NCI-H1105 treated with DMSO at 0.1 percent for 48 hours (cell line): ENCODE measurements around the gene KCNQ1.

Source experiments
- DNase-seq: peaks from one replicate; lab custom pipeline; 2025; lab: John Stamatoyannopoulos, UW

The KCNQ1 gene

GRCh38 chr11:2780850-2781407 is 336.1 kb downstream of the KCNQ1 start:
- DNase-seq, result no peak

DNA sequence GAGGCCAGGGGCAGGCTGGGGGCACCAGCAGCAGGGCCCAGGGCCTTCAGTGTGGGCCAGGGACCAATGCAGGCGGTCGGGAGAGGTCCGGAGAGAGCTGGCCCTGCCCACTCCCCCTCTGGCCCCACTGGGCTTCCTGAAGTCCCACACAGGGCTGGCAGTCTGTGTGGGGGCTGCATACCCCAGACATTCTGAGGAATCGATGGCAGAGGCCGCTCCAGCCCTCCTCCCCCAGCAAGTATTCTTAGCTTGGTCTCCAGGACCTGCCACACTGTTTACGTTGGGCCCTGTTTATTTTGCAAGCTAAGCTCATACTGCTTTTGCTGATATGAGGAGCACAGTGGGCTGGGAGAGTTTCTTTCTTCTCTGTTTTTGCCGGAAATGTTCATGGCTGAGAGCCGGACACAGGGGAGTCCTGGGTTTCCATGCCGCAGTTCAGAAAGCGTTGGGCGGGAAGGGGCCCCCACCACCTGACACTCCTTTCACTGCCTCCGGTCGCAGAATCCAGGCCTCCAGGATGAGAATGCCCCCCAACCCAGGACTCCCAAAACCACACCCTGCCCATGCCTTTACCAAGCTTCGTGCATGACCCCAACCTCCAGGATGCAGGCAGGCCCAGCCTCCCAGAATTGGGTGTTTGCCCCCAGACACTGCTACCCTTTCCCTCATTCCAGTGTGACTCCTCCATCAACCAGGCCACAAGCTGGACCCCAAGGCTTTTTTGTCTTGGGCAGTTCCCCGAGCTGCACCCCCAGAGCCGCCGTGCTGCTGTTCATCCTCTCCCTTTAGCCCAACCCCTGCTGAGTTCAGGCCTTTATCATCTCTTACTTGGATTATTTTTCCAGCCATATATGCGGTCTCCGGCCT is 336.8 kb downstream of the KCNQ1 start:
- DNase-seq, result no peak

- DNase-seq, result no peak
Measured at GRCh38 chr11:2782769-2783168, 338.0 kb downstream of the KCNQ1 start.

DNA sequence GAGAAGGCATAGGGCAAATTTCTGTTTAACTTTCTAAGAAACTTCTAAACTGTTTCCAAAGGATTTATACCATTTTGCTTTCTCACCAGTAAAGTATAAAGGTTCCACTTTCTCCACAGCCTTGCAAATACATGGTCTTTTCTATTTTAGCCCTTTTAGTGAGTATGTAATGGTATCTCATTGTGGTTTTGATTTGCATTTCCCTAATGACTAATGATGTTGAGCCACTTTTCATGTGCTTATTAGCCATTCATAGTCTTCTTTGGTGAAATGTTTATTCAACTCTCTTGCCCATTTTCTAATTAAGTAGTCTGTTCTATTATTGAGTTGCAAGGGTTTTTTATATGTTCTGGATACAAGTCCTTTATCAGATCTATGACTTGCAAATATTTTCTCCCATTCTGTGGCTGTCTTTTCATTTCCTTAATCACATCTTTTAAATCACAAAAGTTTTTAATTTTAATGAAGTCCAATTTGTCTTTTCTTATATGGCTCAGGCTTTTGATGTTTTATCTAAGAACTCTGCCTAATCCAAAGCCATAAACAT is 338.8 kb downstream of the KCNQ1 start:
- DNase-seq, result no peak

DNA sequence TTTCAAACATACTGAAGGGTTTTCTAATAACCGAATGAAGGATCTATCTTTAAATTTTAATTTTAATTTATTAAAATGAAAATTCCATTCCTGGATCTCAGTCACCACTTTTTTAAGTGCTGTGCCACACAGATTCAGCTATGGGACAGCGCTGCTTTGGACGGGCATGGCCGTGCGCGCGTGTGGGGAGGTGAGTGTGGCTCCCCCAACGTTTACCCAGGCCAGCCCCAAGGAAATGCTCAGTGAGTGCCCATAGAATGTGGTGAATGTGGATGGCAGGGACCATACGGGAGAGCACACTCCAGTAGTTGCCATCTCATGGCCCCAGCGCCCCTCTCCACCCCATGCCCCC is 343.0 kb downstream of the KCNQ1 start:
- no peak for DNase-seq

DNA sequence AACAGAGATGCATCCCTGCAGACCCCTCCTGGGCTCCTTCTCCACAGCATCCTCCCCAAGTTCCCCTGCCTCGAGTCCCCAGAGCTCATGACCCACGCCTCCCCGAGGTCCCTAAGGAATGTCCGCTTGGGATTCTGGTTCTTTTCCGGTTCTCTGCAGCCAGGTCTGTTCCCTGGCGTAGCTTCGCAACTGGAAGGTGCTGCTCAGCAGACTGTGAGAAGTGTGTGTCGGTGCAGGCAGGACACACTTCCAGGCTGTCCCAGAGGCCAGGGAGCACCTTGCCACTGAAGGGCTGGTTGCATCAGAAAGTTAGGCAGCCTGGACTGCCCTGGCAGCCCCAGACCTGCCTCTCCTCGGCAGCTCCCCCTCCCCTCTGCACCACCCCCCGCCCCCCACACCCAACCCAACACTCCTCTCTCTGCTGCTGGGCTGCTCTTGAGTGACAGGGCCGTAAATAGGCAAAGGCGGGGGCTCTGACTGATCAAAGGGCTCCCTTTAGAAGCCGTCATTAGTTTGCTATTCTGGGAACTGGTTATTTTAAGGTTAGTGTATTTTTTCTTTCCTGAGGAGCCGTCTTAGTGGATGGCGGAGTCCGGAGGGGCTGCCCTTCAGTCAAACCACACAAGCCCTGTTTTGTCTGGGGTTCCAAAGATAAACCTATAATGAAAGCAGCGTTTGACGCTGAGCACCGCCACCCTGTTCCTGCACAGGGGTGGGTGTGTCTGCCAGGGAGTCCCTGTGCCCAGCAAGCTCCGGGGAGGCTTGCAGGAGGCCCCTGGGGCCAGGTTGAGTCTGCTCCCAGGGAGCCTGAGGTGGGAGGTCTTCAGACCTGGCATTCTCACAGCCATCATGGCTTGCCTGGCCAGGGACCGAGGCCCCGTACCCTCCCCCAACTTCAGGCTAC is 343.6 kb downstream of the KCNQ1 start:
- DNase-seq, result no peak

GRCh38 chr11:2789331-2789730 is 344.5 kb downstream of the KCNQ1 start:
- no peak for DNase-seq

- no peak for DNase-seq
Measured at GRCh38 chr11:2789791-2790567, 345.2 kb downstream of the KCNQ1 start.

GRCh38 chr11:2790568-2790921 is 345.7 kb downstream of the KCNQ1 start:
- no peak for DNase-seq

DNA sequence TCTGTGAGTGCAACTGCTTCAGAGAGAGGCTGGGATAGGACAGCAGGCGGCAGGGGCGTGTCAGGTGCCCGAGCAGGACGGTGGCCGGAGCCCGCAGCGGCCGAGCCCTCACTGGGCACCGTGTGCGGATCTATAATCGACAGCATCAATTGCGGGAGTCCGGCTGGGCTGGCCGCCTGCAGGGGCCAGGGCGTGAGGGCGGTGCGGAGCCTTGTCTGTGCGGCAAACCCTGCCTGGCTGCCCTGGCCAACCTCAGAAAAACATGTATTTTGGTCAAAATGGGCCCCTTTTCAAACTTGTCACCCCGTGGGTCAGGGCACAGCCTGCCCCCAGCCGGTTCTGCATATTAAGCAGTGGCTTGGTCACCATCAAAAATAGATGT is 346.3 kb downstream of the KCNQ1 start:
- no peak for DNase-seq

DNA sequence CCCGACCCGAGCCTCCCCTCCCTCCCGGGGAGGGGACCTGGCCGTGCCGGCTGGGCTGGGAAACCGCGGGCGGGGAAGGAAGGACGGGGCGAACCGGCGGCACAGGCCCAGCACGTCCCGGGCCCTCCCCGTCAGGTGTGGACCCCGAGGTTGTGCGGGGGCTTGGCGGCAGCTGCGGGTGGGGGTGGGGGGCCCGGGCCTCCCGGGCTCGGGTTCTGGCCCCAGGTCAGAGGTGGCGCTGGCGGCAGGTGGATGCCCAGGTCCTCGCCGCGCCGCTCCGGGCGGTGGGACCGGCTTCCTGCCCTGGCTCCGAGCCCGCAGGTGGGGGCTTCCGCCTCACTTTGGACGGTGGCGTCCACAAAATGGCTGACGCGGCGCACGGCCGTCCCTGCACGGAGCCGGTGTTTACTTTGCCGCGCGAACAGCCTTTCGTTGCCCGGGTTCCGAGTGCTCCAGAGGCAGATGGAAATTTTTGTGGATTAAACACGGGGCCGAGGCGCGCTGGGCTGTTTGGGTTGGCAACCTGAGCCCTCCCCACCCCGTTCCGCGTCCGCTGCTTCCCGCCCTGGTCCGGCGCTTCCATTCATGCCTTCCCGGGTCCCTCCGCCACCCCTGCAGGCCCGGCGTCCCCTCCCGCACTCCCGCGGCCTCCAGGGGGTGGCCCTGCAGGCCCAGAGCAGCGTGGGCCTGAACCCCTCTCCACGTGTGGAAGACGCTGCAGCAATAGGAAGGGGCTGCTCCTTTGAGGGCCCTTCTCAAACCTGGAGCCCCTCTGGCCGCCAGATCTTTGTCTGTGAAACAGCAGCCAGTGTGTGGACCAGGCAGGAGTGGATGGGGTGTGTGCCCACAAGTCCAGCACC is 346.9 kb downstream of the KCNQ1 start:
- no peak for DNase-seq

DNA sequence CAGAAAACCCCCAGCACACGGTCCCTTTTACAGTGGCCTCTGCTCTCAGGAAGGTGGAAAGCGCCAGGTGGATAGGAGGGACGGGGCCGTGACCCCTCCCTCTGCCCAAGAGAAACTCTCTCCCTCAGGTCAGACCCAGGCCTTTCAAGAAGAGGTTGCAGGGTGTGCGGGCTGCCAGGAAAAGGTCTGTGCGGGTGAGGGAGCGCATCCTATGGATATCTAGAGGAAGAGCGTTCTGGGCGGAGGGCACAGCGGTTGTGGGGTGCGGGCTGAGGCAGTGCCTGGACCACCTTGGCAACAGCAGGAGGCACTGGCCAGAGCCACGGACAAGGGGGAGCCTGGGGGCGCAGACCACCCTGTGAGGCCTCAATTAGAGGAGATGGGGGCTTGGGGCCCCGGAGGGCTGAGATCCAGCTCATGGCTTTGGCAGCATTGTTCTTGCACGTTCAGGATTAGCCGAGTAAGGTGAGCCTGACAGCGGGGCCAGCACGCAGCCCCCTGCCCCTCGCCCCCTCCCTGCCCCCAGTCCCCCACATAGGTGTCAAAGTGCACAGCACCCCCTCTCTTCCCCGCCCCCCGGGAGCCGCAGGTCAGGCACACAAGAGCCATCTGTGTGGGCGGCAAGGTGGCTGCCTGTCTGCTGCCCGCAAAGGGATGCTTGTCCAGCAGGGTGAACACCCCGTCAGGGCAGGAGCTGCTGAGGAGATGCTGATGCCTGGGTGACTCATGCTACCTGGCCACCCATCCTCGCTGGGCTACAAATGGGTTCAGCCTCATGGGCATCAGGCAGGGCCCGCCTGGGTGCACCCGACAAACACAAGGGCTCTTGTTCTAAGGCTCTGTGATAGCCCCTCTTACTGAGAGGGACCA is 347.8 kb downstream of the KCNQ1 start:
- no peak for DNase-seq

DNA sequence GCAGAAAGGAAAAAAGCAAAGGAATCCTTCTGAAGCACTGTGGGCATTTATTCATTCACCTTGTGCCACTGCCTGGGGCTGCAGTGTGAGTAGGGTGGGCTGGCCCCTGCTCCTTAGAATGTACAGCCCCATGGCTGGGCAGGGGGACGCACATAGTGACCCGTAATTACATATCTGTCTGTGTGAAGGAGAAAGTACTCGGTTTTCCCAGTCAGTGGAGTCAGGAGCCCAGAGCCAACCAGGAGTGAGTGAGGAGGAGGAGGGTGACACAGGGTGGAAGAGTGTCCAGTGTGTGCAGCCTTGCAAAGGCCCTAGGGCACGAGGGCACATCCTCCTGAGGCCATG is 348.9 kb downstream of the KCNQ1 start:
- no peak for DNase-seq

GRCh38 chr11:2794046-2794967 is 349.5 kb downstream of the KCNQ1 start:
- no peak for DNase-seq

GRCh38 chr11:2794968-2795322 is 350.1 kb downstream of the KCNQ1 start:
- DNase-seq, result no peak

DNA sequence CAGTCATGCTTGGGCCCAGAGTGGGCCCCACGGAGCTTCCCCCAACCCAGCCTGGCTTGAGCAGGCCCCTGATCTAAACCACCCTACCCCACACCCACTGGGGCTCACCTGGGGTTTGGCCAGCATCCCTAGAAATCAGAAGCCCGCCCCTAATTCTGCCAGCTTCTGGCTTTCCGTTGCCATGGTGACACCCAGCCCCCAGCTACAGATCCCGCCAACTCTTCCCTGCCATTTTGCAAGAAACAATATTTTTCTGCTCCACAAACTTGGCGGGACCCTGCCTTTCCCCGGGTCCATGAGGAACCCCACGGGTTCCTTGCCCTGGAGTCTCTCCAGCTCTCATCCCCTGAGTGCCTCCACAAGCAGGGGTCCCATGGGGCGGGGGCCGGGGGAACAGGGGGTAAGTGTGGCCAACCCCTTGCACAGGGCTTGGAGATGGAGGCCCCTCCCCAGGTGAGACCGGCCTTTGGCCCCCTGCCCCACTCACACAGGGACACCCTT is 350.7 kb downstream of the KCNQ1 start:
- DNase-seq, result no peak

GRCh38 chr11:2796091-2796490 is 351.3 kb downstream of the KCNQ1 start:
- DNase-seq, result no peak

GRCh38 chr11:2796508-2797113 is 351.8 kb downstream of the KCNQ1 start:
- DNase-seq, result no peak
